GM21619 (cell line): ENCODE results near the gene MS4A6E.
A peak's percentile ranks its signal among the peaks of the same experiment; 100 is the strongest.

Experiments used
- ATAC-seq: cut with Tn5 transposase; IDR thresholded peaks from one replicate; pipeline ENCODE4 v1.9.1; 2021; ENCODE audit not compliant: unreplicated experiment

The MS4A6E gene

DNA sequence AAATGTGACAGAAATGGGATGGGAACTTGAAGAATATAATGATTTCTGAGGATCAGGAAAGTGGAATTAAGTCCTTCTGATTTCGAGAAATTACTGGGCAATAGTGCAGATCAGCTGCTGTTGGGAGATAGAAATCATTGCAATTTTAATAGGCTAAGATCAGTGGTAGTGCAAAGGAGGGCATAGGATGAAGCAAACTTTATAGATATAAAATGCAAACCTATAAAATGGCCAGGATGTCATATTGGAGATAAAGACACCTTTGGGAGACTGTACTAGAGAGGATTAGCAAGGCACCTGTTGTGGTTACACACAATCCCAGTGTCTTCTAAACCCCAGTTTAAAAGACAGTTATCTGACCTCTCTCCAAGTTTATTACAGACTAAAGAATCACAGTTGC lies 44.8 kb downstream of the MS4A6E start:
- ATAC-seq: no peak

DNA sequence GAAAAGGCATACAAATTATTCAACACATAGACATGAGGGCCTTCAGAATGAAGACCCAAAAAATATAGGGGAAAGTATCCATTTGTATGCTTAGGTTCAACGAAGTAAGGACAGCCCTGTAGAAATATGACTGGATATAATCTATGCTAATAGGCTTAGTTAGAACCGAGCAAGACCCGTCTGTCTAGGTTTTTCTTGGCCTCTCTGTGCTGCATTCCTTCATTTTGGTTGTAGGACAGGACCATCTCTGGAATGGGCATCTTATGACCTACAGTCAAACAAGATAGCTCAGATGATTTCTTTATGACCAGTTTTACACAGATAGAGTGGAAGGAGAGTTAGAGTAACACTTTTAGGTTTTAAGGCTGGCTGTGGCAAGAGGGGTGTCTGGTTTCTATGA lies 45.7 kb downstream of the MS4A6E start:
- no peak for ATAC-seq

DNA sequence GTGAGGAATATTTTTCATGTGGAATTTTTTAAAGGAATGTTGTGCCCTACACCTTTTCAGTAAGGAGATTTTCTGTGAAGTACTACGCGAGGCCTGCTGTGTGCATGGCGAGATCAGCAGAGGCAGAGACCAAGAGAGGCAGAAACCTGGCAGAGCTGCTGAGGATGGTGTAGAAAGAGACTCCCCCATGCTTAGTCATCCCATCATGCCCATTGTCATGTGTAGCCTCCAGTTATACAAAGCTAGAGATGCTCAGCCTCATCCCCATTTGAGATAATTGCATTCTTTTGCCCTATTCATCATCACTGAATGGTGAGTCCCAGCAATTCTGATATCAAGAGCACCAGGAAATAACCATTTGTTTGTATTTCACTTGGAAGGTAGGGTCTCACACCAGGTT lies 48.3 kb downstream of the MS4A6E start:
- no peak for ATAC-seq

DNA sequence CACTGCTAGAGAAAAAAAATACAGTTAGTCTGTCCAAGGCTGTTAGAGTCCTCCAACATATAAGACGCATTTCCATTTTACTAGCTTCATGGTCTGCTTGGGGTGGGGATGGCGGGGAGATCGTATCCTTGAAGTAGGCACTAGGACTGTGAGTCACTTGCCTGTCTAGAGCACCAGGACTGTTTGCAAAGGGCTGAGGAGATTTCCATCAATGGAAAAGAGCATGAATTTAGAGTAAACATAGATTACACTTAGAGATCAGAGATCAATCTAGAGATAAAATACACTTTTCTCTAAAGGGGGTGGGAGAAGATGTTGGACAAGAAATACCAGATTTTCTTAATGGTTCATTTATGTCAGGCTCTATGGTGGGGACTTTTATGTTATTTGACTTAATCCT lies 49.5 kb downstream of the MS4A6E start:
- no peak for ATAC-seq

DNA sequence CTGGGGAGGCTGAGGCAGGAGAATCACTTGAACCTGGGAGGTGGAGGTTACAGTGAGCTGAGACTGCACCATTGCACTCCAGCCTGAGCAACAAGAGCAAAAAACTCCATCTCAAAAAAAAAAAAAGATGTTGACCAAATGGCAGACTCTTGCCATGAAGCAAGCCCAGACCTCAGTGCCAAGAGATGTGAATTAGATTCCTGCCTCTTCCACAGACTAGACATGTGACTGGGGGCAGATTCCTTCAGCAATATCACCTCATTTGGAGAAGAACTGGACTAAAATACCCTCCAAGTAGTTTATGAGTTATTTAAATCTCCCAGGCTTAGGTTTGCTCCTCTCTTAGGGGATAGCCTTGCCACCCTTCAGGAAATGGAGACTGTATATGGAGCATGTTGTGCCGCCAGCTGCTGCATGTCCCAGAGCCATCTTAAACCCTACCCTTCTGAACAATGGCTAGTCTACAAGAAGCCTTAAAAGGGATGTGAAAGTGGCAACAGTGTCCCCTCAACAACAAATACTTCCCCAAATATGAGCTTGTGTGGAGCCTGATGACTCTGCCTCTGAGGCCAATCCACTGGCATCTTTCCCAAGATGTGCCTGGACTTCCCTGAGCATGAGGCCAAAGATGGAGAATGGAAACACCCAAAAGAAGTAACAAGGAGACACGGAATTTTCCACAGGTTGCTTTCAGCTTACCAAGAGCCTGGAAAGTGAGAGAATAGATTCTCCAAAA lies 50.5 kb downstream of the MS4A6E start:
- peak; percentile 44 for ATAC-seq

DNA sequence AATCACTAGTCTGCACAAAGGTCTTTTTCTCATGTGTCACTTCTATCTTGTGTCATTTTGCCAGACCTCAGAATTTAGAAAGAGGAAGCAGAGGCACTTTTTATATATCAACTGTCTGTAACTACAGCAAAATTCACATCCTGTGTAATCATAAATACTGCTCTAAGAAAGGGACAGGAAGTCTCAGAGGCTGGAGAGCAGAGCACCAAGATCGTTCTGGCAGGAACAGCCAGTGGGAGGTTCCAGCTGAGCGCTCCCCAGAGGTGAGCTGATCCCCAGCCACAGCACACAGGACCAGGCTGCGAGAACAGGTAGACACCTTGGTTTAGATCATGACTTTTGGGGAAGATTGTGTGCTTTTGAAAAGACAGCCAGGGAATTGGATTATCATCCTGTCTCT lies 51.3 kb downstream of the MS4A6E start, which contains the start of gene MS4A7:
TSS of gene MS4A7 (plus strand) at position 179 of the 400 bp plus-strand sequence. CDS start 4,610 bp downstream, outside the sequence.
- ATAC-seq: peak; percentile 95

DNA sequence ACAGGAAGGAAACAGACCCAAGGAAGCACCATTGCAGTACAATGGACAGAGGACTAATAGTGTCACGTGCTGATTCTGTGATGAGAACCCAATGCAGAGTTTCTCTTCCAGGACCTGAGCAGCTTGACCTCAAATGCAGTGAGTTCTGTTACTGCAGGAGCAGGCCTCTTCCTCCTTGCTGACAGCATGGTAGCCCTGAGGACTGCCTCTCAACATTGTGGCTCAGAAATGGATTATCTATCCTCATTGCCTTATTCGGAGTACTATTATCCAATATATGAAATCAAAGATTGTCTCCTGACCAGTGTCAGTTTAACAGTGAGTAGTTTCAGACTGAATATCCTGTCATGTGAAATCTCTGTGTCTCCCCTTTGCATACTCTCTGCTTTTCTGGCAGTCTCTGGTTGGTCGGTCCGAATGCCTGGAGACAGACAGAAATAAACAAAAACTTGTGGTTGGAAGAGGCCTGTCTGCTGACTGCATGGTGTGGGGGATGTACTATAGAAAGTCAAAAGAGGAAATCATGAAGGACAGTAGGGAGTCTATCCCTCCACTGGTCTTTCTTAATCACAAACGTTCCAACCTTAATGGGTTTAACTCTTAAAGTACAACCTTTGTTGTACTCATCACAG lies 62.3 kb downstream of the MS4A6E start:
- ATAC-seq: peak; percentile 95

DNA sequence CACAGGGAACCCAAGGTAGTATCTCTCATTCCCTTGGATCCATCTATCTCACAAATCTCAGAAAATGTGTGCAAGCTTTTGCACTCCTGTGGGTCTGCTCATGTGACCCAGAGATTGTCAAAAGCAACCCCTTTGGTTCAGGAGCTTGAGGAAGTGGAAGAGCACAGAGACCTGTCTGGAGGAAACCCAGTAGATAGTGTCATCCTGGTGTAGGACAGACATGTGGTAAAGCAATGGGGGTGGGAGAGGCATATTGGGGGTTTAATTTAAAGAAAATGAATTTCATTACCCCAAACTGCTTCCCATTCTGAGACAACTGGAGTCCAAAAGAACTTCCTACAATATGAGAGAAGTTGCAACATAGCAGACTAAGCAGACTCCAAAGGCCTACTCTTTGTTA lies 63.4 kb downstream of the MS4A6E start:
- no peak for ATAC-seq
